ENCODE measurements around the gene STK11IP. TPM values are rescaled to one million over a fixed set of nuclear protein-coding genes. Genes with fewer than 3 reads are reported as not detected.

STK11IP gene
- total and polyA plus RNA-seq, 2 of the 13 experiments (the other 11 are each of a cell fraction or from before 2014, with no cell fraction given), result 12.8 to 24.0 TPM

GRCh38 chr2:219552382-219553167, 45.1 kb upstream of the STK11IP start (continued):
- TF ChIP-seq USF2 (IDR thresholded peaks at IDR 0.05; ENCODE audit: low read depth, low read length) (no peak), USF2 (CRISPR knock-in tag; IDR thresholded peaks at IDR 0.05; ENCODE audit: borderline replicate concordance) (peak; percentile 54; the same call in 1 of the 2 replicates), NONO (IDR thresholded peaks at IDR 0.05) (no peak), NONO (CRISPR knock-in tag; conservative IDR thresholded peaks at IDR 0.05) (peak; percentile 93), ZXDC (CRISPR knock-in tag; IDR thresholded peaks at IDR 0.05) (peak; percentile 97), ZNF597 (CRISPR knock-in tag; IDR thresholded peaks at IDR 0.05) (no peak), HMGXB4 (CRISPR knock-in tag; IDR thresholded peaks at IDR 0.05; ENCODE audit: borderline replicate concordance in 1 of 2, low read depth in 1 of 2) (peak in 1 of 2 experiments; percentile 48; a peak in 3 of 4 replicates), SP5 (CRISPR knock-in tag; IDR thresholded peaks at IDR 0.05; ENCODE audit: borderline replicate concordance, low read depth) (peak; percentile 94), KDM4B (CRISPR knock-in tag; IDR thresholded peaks at IDR 0.05) (0 out of 2 replicates have a peak, but pooled peaks have one; percentile 20), DR1 (CRISPR knock-in tag; IDR thresholded peaks at IDR 0.05) (no peak), ZNF766 (CRISPR knock-in tag; IDR thresholded peaks at IDR 0.05; ENCODE audit: borderline replicate concordance) (peak; percentile 80; the same call in 1 of the 2 replicates), ZNF121 (CRISPR knock-in tag; IDR thresholded peaks at IDR 0.05) (no peak), MXD3 (CRISPR knock-in tag; IDR thresholded peaks at IDR 0.05) (peak; percentile 93), MEIS1 (CRISPR knock-in tag; IDR thresholded peaks at IDR 0.05; ENCODE audit: borderline replicate concordance) (peak; percentile 30; the same call in 1 of the 2 replicates), ZNF138 (CRISPR knock-in tag; IDR thresholded peaks at IDR 0.05; ENCODE audit: low read depth) (peak; percentile 97), CSRNP2 (CRISPR knock-in tag; conservative IDR thresholded peaks at IDR 0.05; ENCODE audit: low read depth) (no peak), ATAD3A (CRISPR knock-in tag; IDR thresholded peaks at IDR 0.05) (no peak), YY1 (IDR thresholded peaks at IDR 0.05; ENCODE audit: insufficient read depth, insufficient replicate concordance, low read depth, low read length) (peak; percentile 9), FOXK2 (IDR thresholded peaks at IDR 0.05) (no peak)

Data from HepG2 (cell line).